Fibroblast of mammary gland (primary cell): ENCODE measurements around the gene ISLR2.

ENCODE experiments used
- DNase-seq: peaks from one replicate; pipeline ENCODE4 v3.0.0-alpha.2; 2010; ENCODE audit warnings: low read depth
- H3K4me3 ChIP-seq: 2 replicates; pipeline ENCODE4 v1.5.1; 2011; ENCODE audit warnings: low read depth, mild to moderate bottlenecking, low read length, moderate library complexity; ENCODE audit not compliant: control insufficient read depth
- CTCF ChIP-seq: conservative IDR thresholded peaks from 2 replicates; pipeline ENCODE4 v1.5.1; 2011; ENCODE audit warnings: low read depth, low read length, inconsistent platforms; ENCODE audit not compliant: control insufficient read depth, insufficient read depth

ISLR2 gene

GRCh38 chr15:74144153-74144775 lies 13.9 kb downstream of the ISLR2 start:
- H3K4me3 ChIP-seq: no peak overlapping the region
- no peak for TF ChIP-seq CTCF
- no peak for DNase-seq

DNA sequence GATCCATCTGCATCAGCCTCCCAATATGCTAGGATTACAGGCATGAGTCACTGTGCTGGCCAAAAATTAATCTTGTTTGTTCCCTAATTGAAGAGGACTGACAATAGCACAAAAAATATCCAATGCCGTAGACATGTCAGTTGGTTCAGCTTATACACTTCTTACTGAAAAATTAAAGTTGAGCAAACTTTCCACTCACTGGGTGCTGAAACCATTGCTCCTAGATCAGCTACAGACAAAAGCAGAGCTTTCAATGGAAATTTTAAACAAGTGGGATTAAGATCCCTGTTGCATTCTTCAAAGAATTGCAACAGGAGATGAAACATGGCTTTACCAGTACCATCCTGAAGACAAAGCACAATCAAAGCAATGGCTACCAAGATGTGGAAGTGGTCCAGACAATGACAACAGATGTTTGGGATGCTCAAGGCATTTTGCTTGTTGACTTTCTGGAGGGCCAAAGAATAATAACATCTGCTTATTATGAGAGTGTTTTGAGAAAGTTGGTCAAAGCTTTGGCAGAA lies 16.0 kb downstream of the ISLR2 start:
- TF ChIP-seq CTCF: no peak
- DNase-seq: no peak
- no peak overlapping the region for H3K4me3 ChIP-seq

GRCh38 chr15:74147051-74147450 lies 16.7 kb downstream of the ISLR2 start:
- no peak for TF ChIP-seq CTCF
- DNase-seq: no peak
- no peak overlapping the region for H3K4me3 ChIP-seq

DNA sequence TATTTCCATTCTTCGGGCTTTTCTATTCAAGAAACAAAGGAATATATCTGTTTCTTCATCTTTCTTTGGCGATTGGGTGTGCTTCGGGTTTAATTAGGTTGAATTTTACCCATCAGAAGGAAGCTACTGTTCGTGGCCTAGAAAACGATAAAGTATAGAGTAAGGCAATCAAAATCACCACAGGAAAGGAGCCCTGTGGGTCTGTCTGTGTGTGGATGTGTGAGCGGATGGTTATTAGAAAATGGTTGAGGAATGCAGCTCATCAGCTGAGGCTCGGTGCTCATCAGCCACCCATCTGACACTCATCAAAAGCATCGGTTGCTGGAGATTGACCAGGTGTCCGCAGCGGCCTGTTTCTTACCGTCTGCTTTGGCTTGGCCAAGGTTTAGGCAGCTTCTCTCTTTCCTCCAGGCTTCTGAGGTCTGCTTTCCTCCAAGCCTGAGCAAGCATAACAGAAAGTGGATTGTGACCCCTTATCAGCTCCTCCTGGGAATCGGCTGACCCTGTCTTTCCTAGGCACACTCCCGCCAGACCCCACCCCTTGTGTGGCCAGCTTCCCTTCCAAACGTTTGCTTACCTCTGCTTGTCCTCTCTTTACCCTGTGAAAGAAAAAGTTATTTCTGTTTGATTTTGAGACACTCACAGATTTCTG lies 25.5 kb downstream of the ISLR2 start:
- TF ChIP-seq CTCF: no peak

GRCh38 chr15:74156678-74157411 lies 26.5 kb downstream of the ISLR2 start:
- H3K4me3 ChIP-seq: no peak overlapping the region
- no peak for TF ChIP-seq CTCF
- no peak for DNase-seq

More for the DNA sequence above, 25.5 kb downstream of the ISLR2 start:
- H3K4me3 ChIP-seq: no peak overlapping the region
- DNase-seq: no peak

GRCh38 chr15:74157868-74158827 lies 27.8 kb downstream of the ISLR2 start:
- no peak for TF ChIP-seq CTCF
- DNase-seq: no peak
- no peak overlapping the region for H3K4me3 ChIP-seq
